Right renal pelvis (tissue), 4 donors: Measurements from ENCODE around the gene CDC34. TPM values are rescaled to one million over a fixed set of nuclear protein-coding genes. Genes with fewer than 3 reads are reported as not detected.
"Not testable (repeated sequence)": the region's sequence is repeated elsewhere in the genome, so short reads cannot be mapped to it uniquely, and the experiment has no call there.

ENCODE experiments used
- DNase-seq, 4 donors: peaks; one replicate each; pipeline ENCODE4 v3.0.0-alpha.2; 2013; ENCODE audit warnings: low read depth in 4 of 4, low spot score in 3 of 4, missing footprints in 1 of 4
- polyA plus RNA-seq, 4 donors: library from polyadenylated mRNA; unstranded; fragments of 120-200 nt; gene quantifications; one replicate each; pipeline ENCODE4 v1.2.1, GENCODE V29; 2013; ENCODE audit not compliant: insufficient read length in 4 of 4

CDC34 gene
- polyA plus RNA-seq, 4 donors, result 56.1 to 75.0 (median 60.6) TPM

- no peak for DNase-seq
These were observed 52.9 kb downstream of the CDC34 start for GRCh38 chr19:584240-585001.

GRCh38 chr19:585146-585545 lies 53.6 kb downstream of the CDC34 start:
- not testable (repeated sequence) for DNase-seq

DNA sequence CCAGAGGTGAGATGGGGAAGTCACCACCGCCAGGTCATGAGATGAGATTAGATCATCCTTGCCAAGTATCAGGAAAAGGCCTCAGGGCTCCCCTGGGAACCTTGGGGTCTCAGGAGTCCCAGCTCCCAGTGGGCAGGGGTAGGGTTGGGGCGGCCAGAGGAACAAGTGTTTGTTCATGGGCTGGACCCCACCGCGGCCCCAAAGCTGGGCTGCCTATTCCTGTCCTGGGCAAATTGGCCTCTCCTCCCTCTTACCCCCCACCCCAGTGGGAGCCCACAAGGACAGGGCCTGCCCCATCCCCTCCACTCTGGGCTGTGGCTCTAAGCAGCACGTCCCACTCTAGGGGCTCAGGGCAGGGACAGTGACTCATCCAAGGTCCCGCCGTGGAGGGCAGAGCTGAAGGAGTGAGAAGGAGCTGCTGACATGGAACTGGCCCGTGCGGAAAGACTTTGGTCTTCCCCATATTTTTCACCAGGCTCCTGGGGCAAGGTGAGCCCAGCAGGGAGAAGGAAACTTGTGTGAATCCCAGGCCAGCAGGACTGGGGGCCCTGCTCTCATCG lies 54.1 kb downstream of the CDC34 start:
- no peak for DNase-seq

DNA sequence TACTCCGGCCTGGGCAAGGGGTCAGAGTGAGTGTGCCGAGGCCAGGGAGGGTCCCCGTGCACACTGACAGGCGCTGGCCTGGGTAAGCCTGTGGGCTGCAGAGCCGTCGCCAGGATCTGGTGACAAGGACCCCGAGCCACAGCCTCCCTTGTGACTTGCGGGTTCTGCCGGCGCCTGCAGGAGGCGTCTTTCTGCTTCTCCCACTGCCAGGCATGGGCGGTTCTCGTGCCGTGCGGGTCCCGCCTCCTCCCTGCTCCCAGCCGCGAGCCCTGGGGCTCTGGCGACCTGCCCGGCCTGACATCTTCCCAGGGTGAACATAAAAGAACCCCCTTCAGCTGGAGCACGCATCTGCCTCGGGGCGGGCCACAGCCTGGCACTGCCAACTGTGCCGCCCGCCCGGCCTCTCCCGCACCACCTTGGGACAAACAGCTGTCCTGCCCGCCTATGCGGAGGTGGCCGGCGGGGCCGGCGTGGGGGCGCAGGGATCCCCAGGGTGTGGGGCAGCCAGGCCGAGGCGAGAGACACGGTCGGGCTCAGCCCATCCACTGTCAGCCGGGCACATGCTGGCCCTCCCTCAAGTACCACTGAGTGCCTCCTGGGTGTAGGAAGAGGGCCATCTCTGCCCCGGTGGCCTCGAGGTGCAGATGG lies 56.7 kb downstream of the CDC34 start:
- no peak for DNase-seq

GRCh38 chr19:588741-589692 lies 57.5 kb downstream of the CDC34 start:
- no peak for DNase-seq

DNA sequence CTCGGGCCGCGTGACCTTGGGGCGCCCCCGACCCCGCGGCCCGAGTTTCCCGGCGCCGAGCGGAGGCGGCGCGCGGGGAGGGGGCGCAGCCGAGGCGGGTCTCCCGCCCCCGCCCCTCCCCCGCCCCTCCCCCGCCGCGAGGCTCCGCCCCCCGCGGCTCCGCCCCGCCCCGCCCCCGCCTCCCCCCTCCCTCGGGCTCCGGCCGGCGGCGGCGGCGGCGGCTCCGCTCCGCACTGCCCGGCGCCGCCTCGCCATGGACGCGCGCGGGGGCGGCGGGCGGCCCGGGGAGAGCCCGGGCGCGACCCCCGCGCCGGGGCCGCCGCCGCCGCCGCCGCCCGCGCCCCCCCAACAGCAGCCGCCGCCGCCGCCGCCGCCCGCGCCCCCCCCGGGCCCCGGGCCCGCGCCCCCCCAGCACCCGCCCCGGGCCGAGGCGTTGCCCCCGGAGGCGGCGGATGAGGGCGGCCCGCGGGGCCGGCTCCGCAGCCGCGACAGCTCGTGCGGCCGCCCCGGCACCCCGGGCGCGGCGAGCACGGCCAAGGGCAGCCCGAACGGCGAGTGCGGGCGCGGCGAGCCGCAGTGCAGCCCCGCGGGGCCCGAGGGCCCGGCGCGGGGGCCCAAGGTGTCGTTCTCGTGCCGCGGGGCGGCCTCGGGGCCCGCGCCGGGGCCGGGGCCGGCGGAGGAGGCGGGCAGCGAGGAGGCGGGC lies 58.3 kb downstream of the CDC34 start, which contains the start of gene HCN2:
Gene HCN2, plus strand, starts transcription at position 189 of the 703 bp plus-strand sequence. Its CDS starts 65 bp downstream, at position 254.
- DNase-seq, result no peak

GRCh38 chr19:590396-590745 lies 58.8 kb downstream of the CDC34 start:
- DNase-seq, result no peak

DNA sequence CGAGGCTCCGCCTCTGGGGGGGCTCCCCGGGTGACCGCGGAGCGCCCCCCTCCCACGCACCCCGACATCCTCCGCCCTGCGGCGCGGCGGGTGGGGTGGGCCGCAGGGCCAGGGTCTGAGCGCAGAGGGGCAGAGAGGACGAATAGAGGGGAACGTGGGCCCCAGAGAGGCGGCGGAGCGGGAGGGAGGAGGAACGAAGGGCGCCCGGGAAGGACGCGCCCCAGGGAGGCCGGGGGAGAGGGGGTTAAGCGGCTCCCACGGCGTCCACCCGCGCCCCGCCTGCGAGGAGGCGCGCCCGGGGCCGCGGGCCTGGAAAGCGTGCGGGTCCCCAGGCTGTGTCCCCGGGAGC lies 59.2 kb downstream of the CDC34 start:
- DNase-seq, result no peak

- peak in 1 of 4 donors; percentile 51 for DNase-seq
These were observed 59.8 kb downstream of the CDC34 start for GRCh38 chr19:591099-591958.

Other genes starting within 250 kb of the CDC34 start
- gene PLPP2, start 240.4 kb upstream of the CDC34 start, polyA plus RNA-seq, result 1 to 10 TPM; 2.2 to 4.3 (median 3.2) TPM
- gene MIER2, start 187.0 kb upstream of the CDC34 start, polyA plus RNA-seq, result 10 to 100 TPM; 23.6 to 32.8 (median 24.5) TPM
- 1 to 10 TPM; 1.4 to 3.4 (median 1.8) TPM for gene C2CD4C, start 122.6 kb upstream of the CDC34 start, polyA plus RNA-seq
- 10 to 100 TPM; 25.1 to 41.9 (median 28.7) TPM for gene SHC2, start 70.7 kb upstream of the CDC34 start, polyA plus RNA-seq
- gene MADCAM1, start 35.3 kb upstream of the CDC34 start, polyA plus RNA-seq, result 1 to 10 TPM; 2.8 to 5.6 (median 3.6) TPM
- 10 to 100 TPM in 1 of 4 donors, 1 to 10 TPM in 3; 5.5 to 18.3 (median 6.6) TPM for gene TPGS1, start 24.3 kb upstream of the CDC34 start, polyA plus RNA-seq
- under 1 TPM; 0.17 to 0.43 (median 0.29) TPM for gene GZMM, start 12.3 kb downstream of the CDC34 start, polyA plus RNA-seq
- 100 to 1,000 TPM; 419 to 639 (median 444) TPM for gene BSG, start 40.8 kb downstream of the CDC34 start, polyA plus RNA-seq
- under 1 TPM; 0.18 to 0.44 (median 0.23) TPM for gene HCN2, start 58.1 kb downstream of the CDC34 start, polyA plus RNA-seq
- 10 to 100 TPM; 52.8 to 71.6 (median 57.0) TPM for gene POLRMT, start 101.8 kb downstream of the CDC34 start, polyA plus RNA-seq
- gene FGF22, start 108.1 kb downstream of the CDC34 start, polyA plus RNA-seq, result under 1 TPM; 0.23 to 0.73 (median 0.48) TPM
- gene RNF126, start 131.5 kb downstream of the CDC34 start, polyA plus RNA-seq, result 10 to 100 TPM; 20.8 to 36.7 (median 27.4) TPM
- 10 to 100 TPM; 13.8 to 22.5 (median 16.3) TPM for gene FSTL3, start 144.6 kb downstream of the CDC34 start, polyA plus RNA-seq
- gene PRSS57, start 163.7 kb downstream of the CDC34 start, polyA plus RNA-seq, result under 1 TPM; 0.17 to 0.48 (median 0.37) TPM
- 100 to 1,000 TPM in 1 of 4 donors, 10 to 100 TPM in 3; 79.7 to 121 (median 87.5) TPM for gene PALM, start 177.2 kb downstream of the CDC34 start, polyA plus RNA-seq
- gene MISP, start 219.4 kb downstream of the CDC34 start, polyA plus RNA-seq, result 1 to 10 TPM; 7.6 to 9.7 (median 8.0) TPM